Stimulated activated CD8-positive, alpha-beta memory T cell treated with anti-CD3 and anti-CD28 coated beads, Interleukin-7, amount 100 ng/mL, for 1 hour (primary cell): ENCODE data around the gene LSP1.

Experiments
- DNase-seq, 2 donors: peaks; one replicate each; pipeline ENCODE4 v3.0.0-alpha.2; 2020; ENCODE audit warnings: low read depth in 2 of 2

LSP1 gene

GRCh38 chr11:1848640-1849430 lies 4.0 kb upstream of the LSP1 start:
- DNase-seq: no peak

- DNase-seq: no peak
Measured at GRCh38 chr11:1851468-1852180, 1.3 kb upstream of the LSP1 start.

GRCh38 chr11:1852271-1852876 lies 510 bp upstream of the LSP1 start:
- DNase-seq: no peak

- no peak for DNase-seq
Measured at GRCh38 chr11:1853376-1854131, 670 bp downstream of the LSP1 start.

GRCh38 chr11:1854132-1854948 lies 1.5 kb downstream of the LSP1 start:
- DNase-seq: no peak

- DNase-seq: no peak
Measured at GRCh38 chr11:1854949-1855885, 2.3 kb downstream of the LSP1 start.

- no peak for DNase-seq
Measured at GRCh38 chr11:1855886-1856265, 3.0 kb downstream of the LSP1 start.

GRCh38 chr11:1856306-1857005 lies 3.6 kb downstream of the LSP1 start:
- DNase-seq: no peak

GRCh38 chr11:1857064-1857463 lies 4.2 kb downstream of the LSP1 start:
- DNase-seq: no peak

GRCh38 chr11:1858154-1858553 lies 5.3 kb downstream of the LSP1 start:
- DNase-seq: no peak

GRCh38 chr11:1858576-1858975 lies 5.7 kb downstream of the LSP1 start:
- DNase-seq: no peak

- no peak for DNase-seq
Measured at GRCh38 chr11:1859004-1859403, 6.1 kb downstream of the LSP1 start.

GRCh38 chr11:1860108-1860507 lies 7.2 kb downstream of the LSP1 start:
- no peak for DNase-seq

GRCh38 chr11:1861435-1862411 lies 8.8 kb downstream of the LSP1 start:
- no peak for DNase-seq

GRCh38 chr11:1862588-1863351 lies 9.9 kb downstream of the LSP1 start:
- no peak for DNase-seq

- DNase-seq: no peak
Measured at GRCh38 chr11:1863352-1864216, 10.7 kb downstream of the LSP1 start.

GRCh38 chr11:1864231-1864630 lies 11.3 kb downstream of the LSP1 start:
- no peak for DNase-seq
